CD8-positive, alpha-beta memory T cell (primary cell): ENCODE measurements around the gene MAP1B. TPM values are rescaled to one million over a fixed set of nuclear protein-coding genes. Genes with fewer than 3 reads are reported as not detected.

Experiments used
- CTCF ChIA-PET: fragments of 350-600 bp; sonication (Branson Sonifier 250); formaldehyde crosslinking; loops from one replicate; lab custom pipeline; 2021; ENCODE audit warnings: antibody characterized with exemption; lab: Charles Lee
- POLR2A ChIA-PET: fragments of 350-600 bp; sonication (Branson Sonifier 250); formaldehyde crosslinking; loops from one replicate; lab custom pipeline; 2021; ENCODE audit warnings: antibody characterized with exemption; lab: Charles Lee
- DNase-seq, 5 donors: peaks; one replicate each; pipeline versions ENCODE4 v3.0.0 to v3.0.0-alpha.2; 2020 to 2022; ENCODE audit warnings: mixed read lengths in 1 of 5
- H3K27ac ChIP-seq: one replicate; pipeline ENCODE4 v1.7.0; 2013; ENCODE audit warnings: low read depth, mild to moderate bottlenecking, low read length, moderate library complexity
- H3K27me3 ChIP-seq: 2 replicates; pipeline ENCODE4 v1.7.0; 2013; ENCODE audit warnings: low read length, mild to moderate bottlenecking; ENCODE audit not compliant: insufficient read depth, poor library complexity, severe bottlenecking
- H3K36me3 ChIP-seq: 2 replicates; pipeline ENCODE4 v1.7.0; 2013; ENCODE audit warnings: mild to moderate bottlenecking, low read length, moderate library complexity; ENCODE audit not compliant: insufficient read depth
- H3K4me1 ChIP-seq: 2 replicates; pipeline ENCODE4 v1.7.0; 2013; ENCODE audit warnings: mild to moderate bottlenecking, low read length, moderate library complexity; ENCODE audit not compliant: insufficient read depth
- H3K4me3 ChIP-seq: 2 replicates; pipeline ENCODE4 v1.7.0; 2013; ENCODE audit warnings: mild to moderate bottlenecking, low read length
- H3K9me3 ChIP-seq: 2 replicates; pipeline ENCODE4 v1.7.0; 2013; ENCODE audit warnings: mild to moderate bottlenecking, low read length
- H3K27ac Mint-ChIP-seq, 8 donors: one replicate each; pipeline ENCODE4 v1.8.0; 2020 to 2021; ENCODE audit warnings: mixed read lengths in 8 of 8, mild to moderate bottlenecking in 6 of 8, inconsistent platforms in 3 of 8, moderate library complexity in 3 of 8
- H3K27me3 Mint-ChIP-seq, 2 donors: one replicate each; pipeline ENCODE4 v1.8.0; 2020 to 2021; ENCODE audit warnings: mixed read lengths in 2 of 2, mild to moderate bottlenecking in 1 of 2, moderate library complexity in 1 of 2
- H3K36me3 Mint-ChIP-seq, 3 donors: one replicate each; pipeline ENCODE4 v1.8.0; 2020 to 2021; ENCODE audit warnings: mixed read lengths in 3 of 3, inconsistent platforms in 1 of 3, mild to moderate bottlenecking in 1 of 3
- H3K4me1 Mint-ChIP-seq, 3 donors: one replicate each; pipeline ENCODE4 v1.8.0; 2020 to 2021; ENCODE audit warnings: mixed read lengths in 3 of 3, inconsistent platforms in 1 of 3, mild to moderate bottlenecking in 1 of 3
- H3K4me3 Mint-ChIP-seq, 7 donors: one replicate each; pipeline ENCODE4 v1.8.0; 2020 to 2021; ENCODE audit warnings: mixed read lengths in 7 of 7, mild to moderate bottlenecking in 6 of 7, moderate library complexity in 4 of 7, inconsistent platforms in 2 of 7
- H3K9me3 Mint-ChIP-seq, 5 donors: one replicate each; pipeline ENCODE4 v1.8.0; 2020 to 2022; ENCODE audit warnings: mixed read lengths in 5 of 5, mild to moderate bottlenecking in 3 of 5, moderate library complexity in 2 of 5, inconsistent platforms in 1 of 5
- polyA plus RNA-seq: library from polyadenylated mRNA; unstranded; fragments of 300-500 nt; fragmentation: Illumina TruSeq; gene quantifications from one replicate; pipeline ENCODE4 v1.2.3, GENCODE V29; 2021
- total RNA-seq, 2 experiments: library from RNA; stranded (reverse); gene quantifications; one replicate each; pipeline ENCODE4 v1.2.3, GENCODE V29; 2021

Gene MAP1B
- total and polyA plus RNA-seq, 3 experiments from 2014 or later, result 0.13 to 0.18 (median 0.16) TPM

GRCh38 chr5:72245951-72246532 is 138.8 kb downstream of the MAP1B start:
- Mint-ChIP-seq H3K4me1 (peaks cover 10 to 32% (median 26%) of the 10 kb centered on the region in 3 donors), H3K27ac (no peak overlapping the region), H3K36me3 (peaks cover 0 to 10% (median 7%) of the 10 kb centered on the region in 3 donors), H3K9me3 (no peaks in the 10 kb centered on the region), H3K4me3 (no peak overlapping the region), H3K27me3 (no peaks in the 10 kb centered on the region)
- no peaks in the 10 kb centered on the region for H3K9me3 ChIP-seq
- POLR2A ChIA-PET, result no interaction called here
- DNase-seq, result no peak
- H3K27me3 ChIP-seq, result no peaks in the 10 kb centered on the region
- H3K4me3 ChIP-seq, result no peak overlapping the region
- peaks cover 7% of the 10 kb centered on the region for H3K4me1 ChIP-seq
- peak overlapping the region; percentile 14 for H3K27ac ChIP-seq
- CTCF ChIA-PET, result interaction anchor here (1.6 kb wide), 1 partner anchor 12 kb away, joined by 5 read pairs; no protein-coding TSS in a partner anchor
- no peaks in the 10 kb centered on the region for H3K36me3 ChIP-seq

- no peak overlapping the region for H3K4me3 ChIP-seq
- H3K9me3 ChIP-seq, result no peaks in the 10 kb centered on the region
- ChIA-PET POLR2A (no interaction called here), CTCF (no interaction called here)
- H3K27ac ChIP-seq, result no peak overlapping the region
- Mint-ChIP-seq H3K9me3 (no peaks in the 10 kb centered on the region), H3K27me3 (peaks cover 0 to 2% of the 10 kb centered on the region in 2 donors), H3K27ac (no peak overlapping the region), H3K36me3 (peaks cover 0 to 4% (median 3%) of the 10 kb centered on the region in 3 donors), H3K4me1 (peaks cover 10 to 37% (median 26%) of the 10 kb centered on the region in 3 donors), H3K4me3 (no peak overlapping the region)
- no peaks in the 10 kb centered on the region for H3K36me3 ChIP-seq
- no peak for DNase-seq
- no peaks in the 10 kb centered on the region for H3K27me3 ChIP-seq
- H3K4me1 ChIP-seq, result peaks cover 7% of the 10 kb centered on the region
Observed at GRCh38 chr5:72246954-72247442, 139.7 kb downstream of the MAP1B start.

- Mint-ChIP-seq H3K4me3 (no peak overlapping the region), H3K27me3 (peaks cover 0 to 2% of the 10 kb centered on the region in 2 donors), H3K36me3 (peaks cover 0 to 8% (median 5%) of the 10 kb centered on the region in 3 donors), H3K4me1 (peaks cover 10 to 34% (median 26%) of the 10 kb centered on the region in 3 donors), H3K9me3 (no peaks in the 10 kb centered on the region), H3K27ac (no peak overlapping the region)
- Histone ChIP-seq H3K27me3 (no peaks in the 10 kb centered on the region), H3K4me1 (peaks cover 7% of the 10 kb centered on the region), H3K9me3 (no peaks in the 10 kb centered on the region), H3K4me3 (no peak overlapping the region), H3K36me3 (no peaks in the 10 kb centered on the region), H3K27ac (peak overlapping the region; percentile 55)
- no peak for DNase-seq
- ChIA-PET CTCF (no interaction called here), POLR2A (interaction anchor here (0.6 kb wide), 1 partner anchor 67 kb away, joined by 3 read pairs; no protein-coding TSS in a partner anchor)
Observed at GRCh38 chr5:72248410-72248981, 141.2 kb downstream of the MAP1B start.

GRCh38 chr5:72251386-72251785 is 144.1 kb downstream of the MAP1B start:
- H3K27me3 ChIP-seq, result no peaks in the 10 kb centered on the region
- no peak overlapping the region for H3K27ac ChIP-seq
- no peaks in the 10 kb centered on the region for H3K9me3 ChIP-seq
- Mint-ChIP-seq H3K27me3 (peaks cover 0 to 2% of the 10 kb centered on the region in 2 donors), H3K36me3 (peaks cover 0 to 12% (median 7%) of the 10 kb centered on the region in 3 donors), H3K4me1 (peaks cover 9 to 25% (median 9%) of the 10 kb centered on the region in 3 donors), H3K27ac (no peak overlapping the region), H3K9me3 (no peaks in the 10 kb centered on the region), H3K4me3 (no peak overlapping the region)
- DNase-seq, result no peak
- ChIA-PET POLR2A (no interaction called here), CTCF (interaction anchor here (1.0 kb wide), 1 partner anchor 56 kb away, joined by 3 read pairs; no protein-coding TSS in a partner anchor)
- no peak overlapping the region for H3K4me3 ChIP-seq
- H3K36me3 ChIP-seq, result no peaks in the 10 kb centered on the region
- peaks cover under 1% of the 10 kb centered on the region for H3K4me1 ChIP-seq

GRCh38 chr5:72252008-72252407 is 144.7 kb downstream of the MAP1B start:
- ChIA-PET CTCF (no interaction called here), POLR2A (no interaction called here)
- H3K4me3 Mint-ChIP-seq, result no peak overlapping the region
- H3K27ac Mint-ChIP-seq, result no peak overlapping the region
- Histone ChIP-seq H3K9me3 (no peaks in the 10 kb centered on the region), H3K27me3 (no peaks in the 10 kb centered on the region), H3K4me3 (no peak overlapping the region), H3K4me1 (no peaks in the 10 kb centered on the region), H3K36me3 (no peaks in the 10 kb centered on the region), H3K27ac (no peak overlapping the region)
- H3K4me1 Mint-ChIP-seq, result peaks cover 5 to 20% (median 8%) of the 10 kb centered on the region in 3 donors
- no peaks in the 10 kb centered on the region for H3K9me3 Mint-ChIP-seq
- H3K27me3 Mint-ChIP-seq, result peaks cover 0 to 2% of the 10 kb centered on the region in 2 donors
- no peak for DNase-seq
- H3K36me3 Mint-ChIP-seq, result peaks cover 0 to 15% (median 7%) of the 10 kb centered on the region in 3 donors

GRCh38 chr5:72252574-72253155 is 145.4 kb downstream of the MAP1B start:
- Histone ChIP-seq H3K36me3 (no peaks in the 10 kb centered on the region), H3K27me3 (no peaks in the 10 kb centered on the region), H3K9me3 (no peaks in the 10 kb centered on the region), H3K4me3 (no peak overlapping the region), H3K27ac (no peak overlapping the region), H3K4me1 (no peaks in the 10 kb centered on the region)
- no peak for DNase-seq
- Mint-ChIP-seq H3K36me3 (peaks cover 4 to 20% (median 7%) of the 10 kb centered on the region in 3 donors), H3K9me3 (no peaks in the 10 kb centered on the region), H3K27ac (peak overlapping the region in 1 of 8 donors; percentile 9), H3K27me3 (peaks cover 0 to 2% of the 10 kb centered on the region in 2 donors), H3K4me3 (no peak overlapping the region), H3K4me1 (peaks cover 5 to 17% (median 5%) of the 10 kb centered on the region in 3 donors)
- CTCF ChIA-PET, result no interaction called here
- POLR2A ChIA-PET, result no interaction called here

- H3K36me3 ChIP-seq, result no peaks in the 10 kb centered on the region
- no peaks in the 10 kb centered on the region for H3K9me3 ChIP-seq
- DNase-seq, result no peak
- H3K27ac ChIP-seq, result no peak overlapping the region
- Mint-ChIP-seq H3K36me3 (peaks cover 10 to 25% (median 10%) of the 10 kb centered on the region in 3 donors), H3K4me1 (peaks cover 5 to 11% (median 7%) of the 10 kb centered on the region in 3 donors), H3K27ac (no peak overlapping the region), H3K4me3 (no peak overlapping the region), H3K27me3 (peaks cover 0 to 2% of the 10 kb centered on the region in 2 donors), H3K9me3 (no peaks in the 10 kb centered on the region)
- H3K4me3 ChIP-seq, result no peak overlapping the region
- H3K4me1 ChIP-seq, result no peaks in the 10 kb centered on the region
- POLR2A ChIA-PET, result no interaction called here
- no peaks in the 10 kb centered on the region for H3K27me3 ChIP-seq
- CTCF ChIA-PET, result interaction anchor here (1.0 kb wide), 1 partner anchor 29 kb away, joined by 3 read pairs; no protein-coding TSS in a partner anchor
Observed at GRCh38 chr5:72255237-72255636, 148.0 kb downstream of the MAP1B start.

GRCh38 chr5:72255670-72256069 is 148.4 kb downstream of the MAP1B start:
- no peak overlapping the region for H3K27ac Mint-ChIP-seq
- Histone ChIP-seq H3K27ac (no peak overlapping the region), H3K36me3 (no peaks in the 10 kb centered on the region), H3K9me3 (no peaks in the 10 kb centered on the region), H3K4me3 (no peak overlapping the region), H3K27me3 (no peaks in the 10 kb centered on the region), H3K4me1 (no peaks in the 10 kb centered on the region)
- H3K27me3 Mint-ChIP-seq, result peaks cover 0 to 2% of the 10 kb centered on the region in 2 donors
- peaks cover 10 to 24% (median 10%) of the 10 kb centered on the region in 3 donors for H3K36me3 Mint-ChIP-seq
- no peak for DNase-seq
- no peak overlapping the region for H3K4me3 Mint-ChIP-seq
- no peaks in the 10 kb centered on the region for H3K9me3 Mint-ChIP-seq
- H3K4me1 Mint-ChIP-seq, result peaks cover 5 to 11% (median 7%) of the 10 kb centered on the region in 3 donors
- POLR2A ChIA-PET, result no interaction called here
- CTCF ChIA-PET, result no interaction called here
